OCI-LY7 (cell line): ENCODE results near the gene MLYCD. TPM values are rescaled to one million over a fixed set of nuclear protein-coding genes. Genes with fewer than 3 reads are reported as not detected.

Source experiments
- BruUV-seq: library from RNA; stranded (reverse); fragments of 400-500 nt; replicated peaks from 2 replicates; lab custom pipeline; 2021; lab: Mats Ljungman, UMichigan
- CTCF ChIA-PET: fragments of 300-600 bp; sonication (Branson Sonifier 250); formaldehyde crosslinking; loops from one replicate; lab custom pipeline; 2022; ENCODE audit warnings: antibody characterized with exemption; ENCODE audit not compliant: unreplicated experiment; lab: Charles Lee
- POLR2A ChIA-PET: fragments of 300-600 bp; sonication (Branson Sonifier 250); formaldehyde crosslinking; loops from one replicate; lab custom pipeline; 2022; ENCODE audit warnings: antibody characterized with exemption; lab: Charles Lee
- DNase-seq: peaks from one replicate; pipeline ENCODE4 v3.0.0-alpha.2; 2015; ENCODE audit warnings: low spot score
- H2AFZ ChIP-seq: fragments of 200-600 bp; sonication (generic), shearing (Covaris generic); 2 replicates; pipeline ENCODE4 v1.6.1; 2014; ENCODE audit warnings: mild to moderate bottlenecking, antibody characterized with exemption, low read length, moderate library complexity
- H3K27ac ChIP-seq: fragments of 200-600 bp; sonication (generic); 2 replicates; pipeline ENCODE4 v1.5.1; 2014; ENCODE audit warnings: mixed run types, low read depth, mild to moderate bottlenecking, moderate library complexity, low read length, inconsistent platforms; ENCODE audit not compliant: poor library complexity, severe bottlenecking
- H3K36me3 ChIP-seq: fragments of 200-600 bp; sonication (generic); 2 replicates; pipeline ENCODE4 v1.6.1; 2014; ENCODE audit warnings: mild to moderate bottlenecking, antibody characterized with exemption, low read length, moderate library complexity, mixed read lengths; ENCODE audit not compliant: insufficient read depth
- H3K4me1 ChIP-seq: fragments of 200-600 bp; sonication (generic); 2 replicates; pipeline ENCODE4 v1.5.1; 2014; ENCODE audit warnings: mild to moderate bottlenecking, low read length; ENCODE audit not compliant: insufficient read depth, poor library complexity, severe bottlenecking
- H3K4me2 ChIP-seq: fragments of 200-600 bp; sonication (generic); 2 replicates; pipeline ENCODE4 v1.6.1; 2014; ENCODE audit warnings: mild to moderate bottlenecking, low read length
- H3K4me3 ChIP-seq: fragments of 200-600 bp; sonication (generic); 2 replicates; pipeline ENCODE4 v1.5.1; 2014; ENCODE audit warnings: mild to moderate bottlenecking, low read depth, low read length; ENCODE audit not compliant: poor library complexity, severe bottlenecking
- H3K79me2 ChIP-seq: fragments of 200-600 bp; sonication (generic); 2 replicates; pipeline ENCODE4 v1.6.1; 2016; ENCODE audit warnings: low read depth, mild to moderate bottlenecking, low read length, moderate library complexity, mixed read lengths; ENCODE audit not compliant: insufficient read depth
- H3K9me2 ChIP-seq: fragments of 200-600 bp; sonication (generic); 2 replicates; pipeline ENCODE4 v1.6.1; 2016; ENCODE audit warnings: mild to moderate bottlenecking, low read length, mixed read lengths; ENCODE audit not compliant: insufficient read depth
- H3K9me3 ChIP-seq: fragments of 200-600 bp; sonication (generic); 2 replicates; pipeline ENCODE4 v1.6.1; 2014; ENCODE audit warnings: mild to moderate bottlenecking, mixed run types, low read length, mixed read lengths
- H4K20me1 ChIP-seq: fragments of 200-600 bp; sonication (generic); 2 replicates; pipeline ENCODE4 v1.6.1; 2014; ENCODE audit warnings: mild to moderate bottlenecking, antibody characterized with exemption, low read length, moderate library complexity, mixed read lengths; ENCODE audit not compliant: insufficient read depth
- CTCF ChIP-seq: fragments of 200-600 bp; sonication (generic); conservative IDR thresholded peaks from 2 replicates; pipeline ENCODE4 v1.5.1; 2014; ENCODE audit warnings: mild to moderate bottlenecking, antibody characterized with exemption, low read length, moderate library complexity, mixed read lengths
- EZH2phosphoT487 ChIP-seq: fragments of 200-600 bp; sonication (generic); IDR thresholded peaks from 2 replicates; pipeline ENCODE4 v1.6.1; 2018; ENCODE audit warnings: low read depth, borderline replicate concordance, mild to moderate bottlenecking, mixed run types, antibody characterized with exemption, low read length, moderate library complexity, mixed read lengths
- intact Hi-C: fragments of 100-400 bp; cut with micrococcal nuclease; formaldehyde crosslinking; loops from one replicate; pipeline ENCODE4 v1.10.0; 2022; ENCODE audit not compliant: unreplicated experiment
- total RNA-seq, 2 experiments: library from RNA; depleted of rRNA in 1 of 2; stranded (reverse); fragments of >200 nt in 1 of 2; shearing (Covaris generic) in 1 of 2; gene quantifications; 2 replicates each; pipeline ENCODE4 v1.2.3, GENCODE V29; 2014 to 2022

MLYCD gene
- total RNA-seq, 2 experiments from 2014 or later = 3.5 to 10.9 TPM

- Histone ChIP-seq H3K27ac (no peak overlapping the region), H3K79me2 (no peaks in the 10 kb centered on the region), H3K9me3 (no peaks in the 10 kb centered on the region), H3K36me3 (no peaks in the 10 kb centered on the region), H4K20me1 (no peaks in the 10 kb centered on the region), H3K9me2 (no peaks in the 10 kb centered on the region), H2AFZ (no peak overlapping the region), H3K4me2 (no peak overlapping the region), H3K4me1 (no peaks in the 10 kb centered on the region), H3K4me3 (no peak overlapping the region)
- no TSS peak for BruUV-seq
- ChIA-PET POLR2A (no interaction called here), CTCF (no interaction called here)
- DNase-seq = no peak
- intact Hi-C loops = no loop called here
- TF ChIP-seq EZH2phosphoT487 (no peak), CTCF (no peak)
These were observed 64.6 kb downstream of the MLYCD start for GRCh38 chr16:83963277-83964119.

- CTCF ChIA-PET = no interaction called here
- BruUV-seq = no TSS peak
- DNase-seq = no peak
These were observed 65.9 kb downstream of the MLYCD start for GRCh38 chr16:83964684-83965443.

More at GRCh38 chr16:83964684-83965443, 65.9 kb downstream of the MLYCD start:
- no peak overlapping the region for H3K4me2 ChIP-seq
- TF ChIP-seq EZH2phosphoT487 (no peak), CTCF (no peak)
- H3K27ac ChIP-seq = no peak overlapping the region
- no peak overlapping the region for H2AFZ ChIP-seq
- no peaks in the 10 kb centered on the region for H3K79me2 ChIP-seq
- H3K4me3 ChIP-seq = no peak overlapping the region
- no peaks in the 10 kb centered on the region for H3K9me2 ChIP-seq
- H3K36me3 ChIP-seq = no peaks in the 10 kb centered on the region
- no peaks in the 10 kb centered on the region for H3K9me3 ChIP-seq
- H4K20me1 ChIP-seq = no peaks in the 10 kb centered on the region
- intact Hi-C loops = no loop called here
- H3K4me1 ChIP-seq = no peaks in the 10 kb centered on the region
- POLR2A ChIA-PET = no interaction called here
